ENCODE measurements around the gene MAPT. TPM values are rescaled to one million over a fixed set of nuclear protein-coding genes. Genes with fewer than 3 reads are reported as not detected.

The MAPT gene
- total RNA-seq, 4 donors from 2014 or later: 70.3 to 120 (median 82.8) TPM

GRCh38 chr17:46027976-46028325 is 133.6 kb downstream of the MAPT start:
- Histone ChIP-seq H3K27ac (peak overlapping the region; percentile 58 to 74 (median 70)), H3K4me3 (no peak overlapping the region), H3K36me3 (peaks cover 0 to 60% of the 10 kb centered on the region in 2 donors), H3K9me3 (no peaks in the 10 kb centered on the region), H3K4me1 (peaks cover 16 to 18% of the 10 kb centered on the region in 2 donors), H3K27me3 (no peaks in the 10 kb centered on the region)
- intact Hi-C loops (cut with DNase I; ENCODE audit: low total_unique reads) (no loop called here), in situ Hi-C loops (cut with MboI; ENCODE audit: low sequenced_read_pairs in 4 of 4) (no loop called here)
- TF ChIP-seq CTCF (IDR thresholded peaks at IDR 0.05 in 4 of 5, conservative IDR thresholded peaks at IDR 0.05 in 1 of 5) (no peak), POLR2A (IDR thresholded peaks at IDR 0.05) (no peak)
- ATAC-seq (peak; percentile 55 to 71), DNase-seq (no peak)

- Histone ChIP-seq H3K9me3 (no peaks in the 10 kb centered on the region), H3K36me3 (peaks cover 0 to 61% of the 10 kb centered on the region in 2 donors), H3K4me3 (no peak overlapping the region), H3K27me3 (no peaks in the 10 kb centered on the region), H3K4me1 (peaks cover 16 to 18% of the 10 kb centered on the region in 2 donors), H3K27ac (peak overlapping the region; percentile 58 to 74 (median 70))
- TF ChIP-seq CTCF (IDR thresholded peaks at IDR 0.05 in 4 of 5, conservative IDR thresholded peaks at IDR 0.05 in 1 of 5) (no peak), POLR2A (IDR thresholded peaks at IDR 0.05) (no peak)
- intact Hi-C loops (cut with DNase I; ENCODE audit: low total_unique reads): no loop called here
- no peak for ATAC-seq
- in situ Hi-C loops (cut with MboI; ENCODE audit: low sequenced_read_pairs in 4 of 4): no loop called here
- no peak for DNase-seq
These were observed 134.0 kb downstream of the MAPT start for GRCh38 chr17:46028374-46028773.

DNA sequence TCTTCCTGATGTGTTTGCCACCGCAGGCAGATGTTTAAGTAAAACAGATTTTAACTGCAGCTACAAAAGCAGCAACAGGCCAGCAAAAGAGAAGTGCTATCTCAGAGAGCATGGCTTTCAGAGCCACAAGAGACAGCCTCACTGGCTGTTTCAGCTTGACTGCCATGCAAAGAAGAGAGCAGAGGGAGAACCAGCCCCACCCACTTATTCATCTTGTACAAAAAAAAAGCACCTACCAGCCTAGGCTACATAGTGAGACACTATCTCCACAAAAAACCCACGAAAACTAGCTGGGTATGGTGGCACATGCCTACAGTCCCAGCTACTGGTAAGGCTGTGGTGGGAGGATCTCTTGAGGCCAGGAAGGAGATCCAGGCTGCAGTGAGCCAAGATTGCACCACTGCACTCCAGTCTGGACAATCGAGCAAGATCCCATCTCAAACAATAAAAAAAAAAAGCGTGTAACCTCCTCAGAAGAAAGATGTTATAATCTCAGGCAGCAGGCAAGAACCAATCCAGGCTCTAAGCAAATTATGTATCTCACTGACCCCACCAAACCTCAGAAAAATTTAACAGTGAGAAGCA is 134.7 kb downstream of the MAPT start:
- TF ChIP-seq CTCF (IDR thresholded peaks at IDR 0.05 in 4 of 5, conservative IDR thresholded peaks at IDR 0.05 in 1 of 5) (no peak), POLR2A (IDR thresholded peaks at IDR 0.05) (no peak)
- Histone ChIP-seq H3K4me3 (no peak overlapping the region), H3K27me3 (no peaks in the 10 kb centered on the region), H3K9me3 (no peaks in the 10 kb centered on the region), H3K4me1 (peaks cover 16 to 18% of the 10 kb centered on the region in 2 donors), H3K27ac (peak overlapping the region in 2 of 4 donors; percentile 2 to 74), H3K36me3 (peaks cover 0 to 63% of the 10 kb centered on the region in 2 donors)
- intact Hi-C loops (cut with DNase I; ENCODE audit: low total_unique reads): no loop called here
- DNase-seq (no peak), ATAC-seq (no peak)
- in situ Hi-C loops (cut with MboI; ENCODE audit: low sequenced_read_pairs in 4 of 4): no loop called here

- no peaks in the 10 kb centered on the region for H3K27me3 ChIP-seq
- ATAC-seq (no peak), DNase-seq (no peak)
- no peaks in the 10 kb centered on the region for H3K9me3 ChIP-seq
- peaks cover 0 to 68% of the 10 kb centered on the region in 2 donors for H3K36me3 ChIP-seq
- H3K4me1 ChIP-seq: peaks cover 16 to 18% of the 10 kb centered on the region in 2 donors
- intact Hi-C loops (cut with DNase I; ENCODE audit: low total_unique reads) (no loop called here), in situ Hi-C loops (cut with MboI; ENCODE audit: low sequenced_read_pairs in 4 of 4) (loop anchor here in 1 of 4 donors (10.0 kb wide), 1 partner anchor 185 kb away; no protein-coding TSS in a partner anchor)
- no peak overlapping the region for H3K4me3 ChIP-seq
- H3K27ac ChIP-seq: peak overlapping the region in 1 of 4 donors; percentile 74
- TF ChIP-seq CTCF (IDR thresholded peaks at IDR 0.05 in 4 of 5, conservative IDR thresholded peaks at IDR 0.05 in 1 of 5) (no peak), POLR2A (IDR thresholded peaks at IDR 0.05) (no peak)
These were observed 135.3 kb downstream of the MAPT start for GRCh38 chr17:46029627-46030026.
